Liver (tissue), 9 donors: ENCODE results near the gene KRT37. TPM values are rescaled to one million over a fixed set of nuclear protein-coding genes. Genes with fewer than 3 reads are reported as not detected.

Experiments used
- DNase-seq: peaks from one replicate; pipeline ENCODE4 v3.0.0-alpha.2; 2017; ENCODE audit warnings: low spot score
- H3K27ac ChIP-seq, 2 donors: one replicate each; pipeline ENCODE4 v1.7.0; 2013; ENCODE audit warnings: inconsistent platforms in 2 of 2, low read length in 2 of 2, control low read depth in 1 of 2, low read depth in 1 of 2, mild to moderate bottlenecking in 1 of 2
- H3K27me3 ChIP-seq, 4 donors: one replicate each; pipeline versions ENCODE4 v1.6.1 to v1.7.0; 2013; ENCODE audit warnings: low read length in 3 of 4, inconsistent platforms in 1 of 4, mild to moderate bottlenecking in 1 of 4, moderate library complexity in 1 of 4; ENCODE audit not compliant: control insufficient read depth in 4 of 4, insufficient read depth in 4 of 4
- H3K36me3 ChIP-seq, 4 donors: one replicate each; pipeline versions ENCODE4 v1.6.1 to v1.7.0; 2013; ENCODE audit warnings: low read length in 3 of 4, mild to moderate bottlenecking in 3 of 4, low read depth in 1 of 4, moderate library complexity in 1 of 4; ENCODE audit not compliant: control insufficient read depth in 4 of 4, insufficient read depth in 3 of 4
- H3K4me1 ChIP-seq, 4 donors: one replicate each; pipeline versions ENCODE4 v1.6.1 to v1.7.0; 2013; ENCODE audit warnings: low read length in 3 of 4, mild to moderate bottlenecking in 3 of 4, moderate library complexity in 1 of 4; ENCODE audit not compliant: control insufficient read depth in 4 of 4, insufficient read depth in 4 of 4
- H3K4me3 ChIP-seq, 3 donors: one replicate each; pipeline versions ENCODE4 v1.6.1 to v1.7.0; 2013; ENCODE audit warnings: low read length in 3 of 3, control low read depth in 1 of 3, low read depth in 1 of 3, mild to moderate bottlenecking in 1 of 3
- H3K9ac ChIP-seq, 2 donors: one replicate each; pipeline ENCODE4 v1.7.0; 2013; ENCODE audit warnings: low read length in 2 of 2, mild to moderate bottlenecking in 2 of 2, moderate library complexity in 2 of 2, control low read depth in 1 of 2, low read depth in 1 of 2
- H3K9me3 ChIP-seq, 4 donors: one replicate each; pipeline versions ENCODE4 v1.6.1 to v1.7.0; 2013; ENCODE audit warnings: low read length in 3 of 4; ENCODE audit not compliant: control insufficient read depth in 4 of 4
- EGR1 ChIP-seq, 2 donors: IDR thresholded peaks; 2 replicates each; pipeline ENCODE4 v1.6.1; 2016 to 2018; ENCODE audit warnings: antibody characterized with exemption in 2 of 2, low read depth in 2 of 2
- FOXA1 ChIP-seq: IDR thresholded peaks from 2 replicates; pipeline ENCODE4 v1.6.1; 2016; ENCODE audit warnings: antibody characterized with exemption
- FOXA2 ChIP-seq: IDR thresholded peaks from 2 replicates; pipeline ENCODE4 v1.6.1; 2016; ENCODE audit warnings: antibody characterized with exemption
- GABPA ChIP-seq, 2 donors: IDR thresholded peaks in 1 of 2; conservative IDR thresholded peaks in 1 of 2; 2 replicates each; pipeline ENCODE4 v1.6.1; 2016; ENCODE audit warnings: antibody characterized with exemption in 2 of 2, mild to moderate bottlenecking in 1 of 2, moderate library complexity in 1 of 2
- HNF4A ChIP-seq, 2 donors: conservative IDR thresholded peaks; 2 replicates each; pipeline ENCODE4 v1.6.1; 2016; ENCODE audit warnings: antibody characterized with exemption in 2 of 2, mild to moderate bottlenecking in 2 of 2
- HNF4G ChIP-seq: IDR thresholded peaks from 2 replicates; pipeline ENCODE4 v1.6.1; 2016; ENCODE audit warnings: antibody characterized with exemption
- JUND ChIP-seq, 2 donors: IDR thresholded peaks; 2 replicates each; pipeline ENCODE4 v1.6.1; 2016; ENCODE audit warnings: antibody characterized with exemption in 2 of 2
- NR2F2 ChIP-seq: IDR thresholded peaks from 2 replicates; pipeline ENCODE4 v1.6.1; 2016; ENCODE audit warnings: antibody characterized with exemption
- RAD21 ChIP-seq, 2 donors: IDR thresholded peaks; 2 replicates each; pipeline ENCODE4 v1.6.1; 2016; ENCODE audit warnings: antibody characterized with exemption in 2 of 2, mild to moderate bottlenecking in 2 of 2
- RXRA ChIP-seq, 2 donors: IDR thresholded peaks; 2 replicates each; pipeline ENCODE4 v1.6.1; 2017 to 2018; ENCODE audit warnings: antibody characterized with exemption in 2 of 2, mild to moderate bottlenecking in 1 of 2
- SP1 ChIP-seq: IDR thresholded peaks from 2 replicates; pipeline ENCODE4 v1.6.1; 2018; ENCODE audit warnings: antibody characterized with exemption, mild to moderate bottlenecking
- TAF1 ChIP-seq: conservative IDR thresholded peaks from 2 replicates; pipeline ENCODE4 v1.6.1; 2016; ENCODE audit warnings: antibody characterized with exemption, mild to moderate bottlenecking
- YY1 ChIP-seq: IDR thresholded peaks from 2 replicates; pipeline ENCODE4 v1.6.1; 2016; ENCODE audit warnings: antibody characterized with exemption, mild to moderate bottlenecking
- WGBS: extraction: QIAGEN DNeasy Blood & Tissue Kit; methylation state at CpG from one replicate; pipeline ENCODE4 v1.1.7; 2013; 5-methylcytosine and 5-hydroxymethylcytosine counted together
- polyA plus RNA-seq, 2 donors: library from polyadenylated mRNA; stranded (reverse) in 1 of 2; unstranded in 1 of 2; fragments of 200-250 nt in 1 of 2; fragments of >200 nt in 1 of 2; fragmentation: Nextera tagmentation in 1 of 2; extraction: Ambion mirVana in 1 of 2; gene quantifications; one replicate each; pipeline versions ENCODE4 v1.2.1 to v1.2.3, GENCODE V29; 2013 to 2015
- total RNA-seq, 2 donors: library from RNA; depleted of rRNA; stranded (reverse); fragments of >200 nt; gene quantifications; one replicate each; pipeline ENCODE4 v1.2.3, GENCODE V29; 2014
- TF ChIP-seq, protein P1 (sequence below): fragments of 150-350 bp; IDR thresholded peaks from 2 replicates; pipeline ENCODE4 v1.5.1; 2017; ENCODE audit warnings: improper control_type of control experiment, low read depth, low read length; ENCODE audit not compliant: missing input control
- TF ChIP-seq, protein P2 (sequence below): IDR thresholded peaks from 2 replicates; pipeline ENCODE4 v1.6.1; 2016; ENCODE audit warnings: antibody characterized with exemption
- TF ChIP-seq, protein P3 (sequence below): IDR thresholded peaks from 2 replicates; pipeline ENCODE4 v1.6.1; 2016; ENCODE audit warnings: antibody characterized with exemption, mild to moderate bottlenecking
- TF ChIP-seq, protein P4 (sequence below): IDR thresholded peaks from 2 replicates; pipeline ENCODE4 v1.6.1; 2016; ENCODE audit warnings: antibody characterized with exemption
- TF ChIP-seq, protein P5 (sequence below): IDR thresholded peaks from 2 replicates; pipeline ENCODE4 v1.6.1; 2016; ENCODE audit warnings: antibody characterized with exemption
- donor health status: healthy.
- donor health status: healthy.
- donor health status: healthy.
- donor health status: healthy.
- donor health status: healthy.

Gene KRT37
- total and polyA plus RNA-seq, 4 donors: not detected

DNA sequence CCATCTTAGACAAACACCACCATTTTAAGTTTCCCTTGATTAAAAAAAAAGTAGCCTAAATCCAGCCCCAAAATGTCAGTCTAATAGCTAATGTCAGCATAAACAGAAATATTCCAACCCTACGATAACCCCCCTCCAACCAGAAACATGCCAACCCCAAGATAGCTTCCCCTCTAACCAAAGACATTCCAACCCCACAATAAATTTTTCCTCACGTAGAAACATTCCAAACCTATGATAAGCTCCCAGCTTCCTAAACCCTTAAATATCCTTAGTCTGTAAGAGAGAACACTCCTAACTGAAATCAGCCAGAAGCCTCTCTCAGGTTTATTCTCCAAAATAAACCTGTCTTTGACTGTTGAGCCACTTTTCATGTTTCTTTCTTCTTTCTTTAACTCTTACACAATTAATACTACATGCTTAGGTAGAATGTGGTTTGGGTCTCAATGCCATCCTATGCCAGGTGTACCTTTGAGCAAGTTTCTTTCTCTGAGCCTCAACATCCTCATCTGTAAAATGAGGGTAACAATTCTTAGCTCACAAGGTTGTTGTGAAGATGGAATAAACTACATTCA, 26.9 kb upstream of the KRT37 start:
- H3K36me3 ChIP-seq: no peaks in the 10 kb centered on the region
- no peaks in the 10 kb centered on the region for H3K9me3 ChIP-seq
- TF ChIP-seq YY1 (no peak), GABPA (IDR thresholded peaks at IDR 0.05 in 1 of 2, conservative IDR thresholded peaks at IDR 0.05 in 1 of 2) (no peak), FOXA1 (no peak), TAF1 (no peak), RXRA (IDR thresholded peaks at IDR 0.05) (no peak), NR2F2 (no peak), EGR1 (IDR thresholded peaks at IDR 0.05; ENCODE audit: low read depth in 2 of 2) (no peak), SP1 (no peak)
- TF ChIP-seq, protein P1, sequence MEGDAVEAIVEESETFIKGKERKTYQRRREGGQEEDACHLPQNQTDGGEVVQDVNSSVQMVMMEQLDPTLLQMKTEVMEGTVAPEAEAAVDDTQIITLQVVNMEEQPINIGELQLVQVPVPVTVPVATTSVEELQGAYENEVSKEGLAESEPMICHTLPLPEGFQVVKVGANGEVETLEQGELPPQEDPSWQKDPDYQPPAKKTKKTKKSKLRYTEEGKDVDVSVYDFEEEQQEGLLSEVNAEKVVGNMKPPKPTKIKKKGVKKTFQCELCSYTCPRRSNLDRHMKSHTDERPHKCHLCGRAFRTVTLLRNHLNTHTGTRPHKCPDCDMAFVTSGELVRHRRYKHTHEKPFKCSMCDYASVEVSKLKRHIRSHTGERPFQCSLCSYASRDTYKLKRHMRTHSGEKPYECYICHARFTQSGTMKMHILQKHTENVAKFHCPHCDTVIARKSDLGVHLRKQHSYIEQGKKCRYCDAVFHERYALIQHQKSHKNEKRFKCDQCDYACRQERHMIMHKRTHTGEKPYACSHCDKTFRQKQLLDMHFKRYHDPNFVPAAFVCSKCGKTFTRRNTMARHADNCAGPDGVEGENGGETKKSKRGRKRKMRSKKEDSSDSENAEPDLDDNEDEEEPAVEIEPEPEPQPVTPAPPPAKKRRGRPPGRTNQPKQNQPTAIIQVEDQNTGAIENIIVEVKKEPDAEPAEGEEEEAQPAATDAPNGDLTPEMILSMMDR: no peak
- TF ChIP-seq, protein P2, sequence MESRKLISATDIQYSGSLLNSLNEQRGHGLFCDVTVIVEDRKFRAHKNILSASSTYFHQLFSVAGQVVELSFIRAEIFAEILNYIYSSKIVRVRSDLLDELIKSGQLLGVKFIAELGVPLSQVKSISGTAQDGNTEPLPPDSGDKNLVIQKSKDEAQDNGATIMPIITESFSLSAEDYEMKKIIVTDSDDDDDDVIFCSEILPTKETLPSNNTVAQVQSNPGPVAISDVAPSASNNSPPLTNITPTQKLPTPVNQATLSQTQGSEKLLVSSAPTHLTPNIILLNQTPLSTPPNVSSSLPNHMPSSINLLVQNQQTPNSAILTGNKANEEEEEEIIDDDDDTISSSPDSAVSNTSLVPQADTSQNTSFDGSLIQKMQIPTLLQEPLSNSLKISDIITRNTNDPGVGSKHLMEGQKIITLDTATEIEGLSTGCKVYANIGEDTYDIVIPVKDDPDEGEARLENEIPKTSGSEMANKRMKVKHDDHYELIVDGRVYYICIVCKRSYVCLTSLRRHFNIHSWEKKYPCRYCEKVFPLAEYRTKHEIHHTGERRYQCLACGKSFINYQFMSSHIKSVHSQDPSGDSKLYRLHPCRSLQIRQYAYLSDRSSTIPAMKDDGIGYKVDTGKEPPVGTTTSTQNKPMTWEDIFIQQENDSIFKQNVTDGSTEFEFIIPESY: no peak
- TF ChIP-seq, protein P3, sequence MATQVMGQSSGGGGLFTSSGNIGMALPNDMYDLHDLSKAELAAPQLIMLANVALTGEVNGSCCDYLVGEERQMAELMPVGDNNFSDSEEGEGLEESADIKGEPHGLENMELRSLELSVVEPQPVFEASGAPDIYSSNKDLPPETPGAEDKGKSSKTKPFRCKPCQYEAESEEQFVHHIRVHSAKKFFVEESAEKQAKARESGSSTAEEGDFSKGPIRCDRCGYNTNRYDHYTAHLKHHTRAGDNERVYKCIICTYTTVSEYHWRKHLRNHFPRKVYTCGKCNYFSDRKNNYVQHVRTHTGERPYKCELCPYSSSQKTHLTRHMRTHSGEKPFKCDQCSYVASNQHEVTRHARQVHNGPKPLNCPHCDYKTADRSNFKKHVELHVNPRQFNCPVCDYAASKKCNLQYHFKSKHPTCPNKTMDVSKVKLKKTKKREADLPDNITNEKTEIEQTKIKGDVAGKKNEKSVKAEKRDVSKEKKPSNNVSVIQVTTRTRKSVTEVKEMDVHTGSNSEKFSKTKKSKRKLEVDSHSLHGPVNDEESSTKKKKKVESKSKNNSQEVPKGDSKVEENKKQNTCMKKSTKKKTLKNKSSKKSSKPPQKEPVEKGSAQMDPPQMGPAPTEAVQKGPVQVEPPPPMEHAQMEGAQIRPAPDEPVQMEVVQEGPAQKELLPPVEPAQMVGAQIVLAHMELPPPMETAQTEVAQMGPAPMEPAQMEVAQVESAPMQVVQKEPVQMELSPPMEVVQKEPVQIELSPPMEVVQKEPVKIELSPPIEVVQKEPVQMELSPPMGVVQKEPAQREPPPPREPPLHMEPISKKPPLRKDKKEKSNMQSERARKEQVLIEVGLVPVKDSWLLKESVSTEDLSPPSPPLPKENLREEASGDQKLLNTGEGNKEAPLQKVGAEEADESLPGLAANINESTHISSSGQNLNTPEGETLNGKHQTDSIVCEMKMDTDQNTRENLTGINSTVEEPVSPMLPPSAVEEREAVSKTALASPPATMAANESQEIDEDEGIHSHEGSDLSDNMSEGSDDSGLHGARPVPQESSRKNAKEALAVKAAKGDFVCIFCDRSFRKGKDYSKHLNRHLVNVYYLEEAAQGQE: no peak
- H3K27me3 ChIP-seq: no peaks in the 10 kb centered on the region
- WGBS: 80% methylated on average over 2 of the region's 2 CpGs
- no peak overlapping the region for H3K27ac ChIP-seq
- H3K4me3 ChIP-seq: no peak overlapping the region
- no peak for DNase-seq
- no peaks in the 10 kb centered on the region for H3K4me1 ChIP-seq
- no peak overlapping the region for H3K9ac ChIP-seq

DNA sequence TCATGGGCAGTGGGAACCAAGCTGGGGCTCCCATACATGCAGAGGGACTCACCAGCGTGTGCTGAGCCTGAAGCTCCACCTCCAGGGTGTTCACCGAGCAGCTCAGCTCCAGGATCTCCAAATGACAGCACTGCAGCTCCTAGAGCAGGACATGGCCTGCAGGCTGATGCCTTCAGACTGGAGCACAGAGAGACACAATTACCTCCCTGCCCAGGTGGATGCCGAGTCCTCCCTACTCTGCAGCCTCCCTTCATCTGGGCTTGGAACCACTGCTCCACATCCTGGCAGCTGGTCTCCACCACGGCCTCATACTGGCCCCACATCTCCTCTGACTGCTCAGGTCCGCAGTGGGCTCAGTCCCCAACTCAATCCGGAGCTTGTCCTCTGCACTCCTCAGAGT, 24.6 kb upstream of the KRT37 start:
- peaks cover 0 to 3% (median 0%) of the 10 kb centered on the region in 4 donors for H3K4me1 ChIP-seq
- no peaks in the 10 kb centered on the region for H3K9me3 ChIP-seq
- WGBS: 83% methylated on average over 6 of the region's 6 CpGs

More for the DNA sequence above, 24.6 kb upstream of the KRT37 start:
- TF ChIP-seq HNF4G (no peak), NR2F2 (no peak), TAF1 (no peak), SP1 (no peak), EGR1 (IDR thresholded peaks at IDR 0.05; ENCODE audit: low read depth in 2 of 2) (no peak), JUND (IDR thresholded peaks at IDR 0.05) (no peak), YY1 (no peak), FOXA1 (no peak), FOXA2 (no peak), RAD21 (IDR thresholded peaks at IDR 0.05) (no peak), GABPA (IDR thresholded peaks at IDR 0.05 in 1 of 2, conservative IDR thresholded peaks at IDR 0.05 in 1 of 2) (no peak), RXRA (IDR thresholded peaks at IDR 0.05) (no peak), HNF4A (conservative IDR thresholded peaks at IDR 0.05) (no peak)
- TF ChIP-seq, protein P4, sequence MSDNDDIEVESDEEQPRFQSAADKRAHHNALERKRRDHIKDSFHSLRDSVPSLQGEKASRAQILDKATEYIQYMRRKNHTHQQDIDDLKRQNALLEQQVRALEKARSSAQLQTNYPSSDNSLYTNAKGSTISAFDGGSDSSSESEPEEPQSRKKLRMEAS: no peak
- TF ChIP-seq, protein P5, sequence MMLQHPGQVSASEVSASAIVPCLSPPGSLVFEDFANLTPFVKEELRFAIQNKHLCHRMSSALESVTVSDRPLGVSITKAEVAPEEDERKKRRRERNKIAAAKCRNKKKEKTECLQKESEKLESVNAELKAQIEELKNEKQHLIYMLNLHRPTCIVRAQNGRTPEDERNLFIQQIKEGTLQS: no peak
- TF ChIP-seq, protein P3: no peak
- TF ChIP-seq, protein P2: no peak
- DNase-seq: no peak
- H3K4me3 ChIP-seq: no peak overlapping the region
- no peaks in the 10 kb centered on the region for H3K27me3 ChIP-seq
- H3K9ac ChIP-seq: no peak overlapping the region
- no peaks in the 10 kb centered on the region for H3K36me3 ChIP-seq
- no peak overlapping the region for H3K27ac ChIP-seq
